Prostate gland (tissue), 2 donors: ENCODE results near the gene DNAJC17.

ENCODE experiments used
- CTCF ChIP-seq, 4 experiments: fragments of 200-600 bp in 2 of 4; fragments of 450-650 bp in 2 of 4; sonication (generic) in 2 of 4; IDR thresholded peaks; 1 replicate in 3 of 4; 2 replicates in 1 of 4; pipeline ENCODE4 v1.5.1; 2016 to 2019; ENCODE audit warnings: antibody characterized with exemption in 4 of 4, mild to moderate bottlenecking in 2 of 4, moderate library complexity in 2 of 4
- POLR2A ChIP-seq: fragments of 450-650 bp; IDR thresholded peaks from one replicate; pipeline ENCODE4 v1.6.1; 2016; ENCODE audit warnings: antibody characterized with exemption, mild to moderate bottlenecking
- POLR2AphosphoS5 ChIP-seq: sonication (generic); formaldehyde crosslinking; IDR thresholded peaks from one replicate; pipeline ENCODE4 v1.6.1; 2017; ENCODE audit warnings: antibody characterized with exemption

GRCh38 chr15:40854161-40854560 is 46.9 kb upstream of the DNAJC17 start:
- no peak for TF ChIP-seq POLR2A
- TF ChIP-seq CTCF (IDR thresholded peaks at IDR 0.05): no peak
- no peak for TF ChIP-seq POLR2AphosphoS5
